Pancreas (tissue), 10 donors: ENCODE results near the gene ATP11C. TPM values are rescaled to one million over a fixed set of nuclear protein-coding genes. Genes with fewer than 3 reads are reported as not detected.

Source experiments
- ATAC-seq, 4 donors: fragments of 200-7000 bp; cut with Tn5 transposase; one replicate each; pipeline versions ENCODE4 v1.8.0 to v1.9.1; 2020; ENCODE audit warnings: mild to moderate bottlenecking in 4 of 4, moderate library complexity in 4 of 4
- DNase-seq, 6 donors: peaks; one replicate each; pipeline ENCODE4 v3.0.0-alpha.2; 2020
- FAIRE-seq: peaks from 2 replicates; lab custom pipeline; 2012; peaks lifted over from hg19 to GRCh38; lab: Jason Lieb, UNC
- H3K27ac ChIP-seq, 4 donors: fragments of 200-600 bp; sonication (generic); 1 replicate in 3 of 4; 2 replicates in 1 of 4; pipeline versions ENCODE4 v1.5.0 to v1.8.0; 2020
- H3K27me3 ChIP-seq, 4 donors: fragments of 200-600 bp; one replicate each; pipeline ENCODE4 v1.8.0; 2021
- H3K36me3 ChIP-seq, 3 donors: fragments of 200-600 bp; sonication (generic) in 1 of 3; one replicate each; pipeline versions ENCODE4 v1.5.0 to v1.8.0; 2020 to 2021
- H3K4me1 ChIP-seq, 3 donors: fragments of 200-600 bp; one replicate each; pipeline ENCODE4 v1.8.0; 2021
- H3K4me3 ChIP-seq, 4 donors: fragments of 200-600 bp; sonication (generic) in 2 of 4; one replicate each; pipeline versions ENCODE4 v1.5.0 to v1.8.0; 2020 to 2021
- H3K9me3 ChIP-seq, 4 donors: fragments of 200-600 bp; one replicate each; pipeline ENCODE4 v1.8.0; 2021
- CTCF ChIP-seq, 4 donors: fragments of 200-600 bp; sonication (generic) in 3 of 4; IDR thresholded peaks; one replicate each; pipeline versions ENCODE4 v1.5.0 to v1.8.0; 2021; ENCODE audit warnings: antibody characterized with exemption in 4 of 4
- WGBS, 2 donors: extraction: QIAGEN DNeasy Blood & Tissue Kit; methylation state at CpG; one replicate each; pipeline ENCODE4 v1.1.7; 2013; 5-methylcytosine and 5-hydroxymethylcytosine counted together
- intact Hi-C, 3 donors: fragments of 100-400 bp; cut with DNase I; formaldehyde crosslinking; loops; one replicate each; pipeline versions ENCODE4 v1.11.1 to v1.14.2; 2022
- polyA plus RNA-seq, 2 donors: library from polyadenylated mRNA; stranded (reverse); fragments of 200-250 nt; gene quantifications; one replicate each; pipeline ENCODE4 v1.2.3, GENCODE V29; 2013
- total RNA-seq, 6 donors: library from RNA; stranded (reverse); fragmentation: NEBNext Ultra II Directional in 4 of 6; extraction: Animal tissue kit (Norgen Biotek cat#: 25700) in 4 of 6; gene quantifications; one replicate each; pipeline versions ENCODE4 v1.2.1 to v1.2.4, GENCODE V29; 2021 to 2023
- donor health status: healthy with polysubstance abuse.
- donor health status: DM: no; HTN: no; CAD: no; lungs with moderate emphysema.
- donor health status: DM: no; HTN: no; CAD: no.
- donor health status: control.
- donor health status: control.
- donor health status: Bipolar disorder and iron deficiency.
- donor health status: DM: yes; HTN: yes; CAD: no.
- donor health status: DM: no; HTN: no; CAD: no.
- donor health status: DM: no; HTN: no; CAD: no.
- donor health status: DM: yes; HTN: yes; CAD: no.

The ATP11C gene
- total and polyA plus RNA-seq, 8 donors: 1.3 to 10.3 (median 3.6) TPM

- DNase-seq (peak in 2 of 6 donors; percentile 11 to 16), FAIRE-seq (no peak)
These were observed 1.1 kb upstream of the ATP11C start for GRCh38 chrX:139933904-139934303.

GRCh38 chrX:139932073-139932900 is 566 bp downstream of the ATP11C start:
- Histone ChIP-seq H3K36me3 (no peaks in the 10 kb centered on the region), H3K27me3 (peaks cover 0 to 5% (median 0%) of the 10 kb centered on the region in 4 donors), H3K4me3 (peak overlapping the region; percentile 53 to 67 (median 63)), H3K27ac (peak overlapping the region; percentile 83 to 95 (median 94)), H3K4me1 (no peaks in the 10 kb centered on the region), H3K9me3 (no peaks in the 10 kb centered on the region)
- WGBS, 2 donors: 1 to 29% methylated on average over 79 to 105 of the region's 109 CpGs
- FAIRE-seq (no peak), DNase-seq (peak; percentile 21 to 79 (median 44)), ATAC-seq (peak; percentile 38 to 60 (median 52))
- intact Hi-C loops: no loop called here
- TF ChIP-seq CTCF (IDR thresholded peaks at IDR 0.05): no peak

More at GRCh38 chrX:139933904-139934303, 1.1 kb upstream of the ATP11C start:
- 21 to 37% methylated on average over 15 of the region's 15 CpGs for WGBS, 2 donors
- peak; percentile 24 to 38 (median 30) for ATAC-seq
- no peaks in the 10 kb centered on the region for H3K4me1 ChIP-seq
- H3K27me3 ChIP-seq: no peaks in the 10 kb centered on the region
- no peaks in the 10 kb centered on the region for H3K9me3 ChIP-seq
- peak overlapping the region in 2 of 4 donors; percentile 63 to 67 for H3K4me3 ChIP-seq
- no peaks in the 10 kb centered on the region for H3K36me3 ChIP-seq
- no peak for TF ChIP-seq CTCF (IDR thresholded peaks at IDR 0.05)
- H3K27ac ChIP-seq: peak overlapping the region in 3 of 4 donors; percentile 83 to 95 (median 95)
- intact Hi-C loops: no loop called here

GRCh38 chrX:139931646-139932072 is 1.2 kb downstream of the ATP11C start:
- no peak for TF ChIP-seq CTCF (IDR thresholded peaks at IDR 0.05)
- H3K9me3 ChIP-seq: no peaks in the 10 kb centered on the region
- DNase-seq (peak in 1 of 6 donors; percentile 29), ATAC-seq (no peak), FAIRE-seq (no peak)
- H3K27ac ChIP-seq: peak overlapping the region in 1 of 4 donors; percentile 33
- H3K4me3 ChIP-seq: peak overlapping the region; percentile 24 to 67 (median 63)
- peaks cover 0 to 5% (median 0%) of the 10 kb centered on the region in 4 donors for H3K27me3 ChIP-seq
- 0 to 32% methylated on average over 33 of the region's 33 CpGs for WGBS, 2 donors
- H3K4me1 ChIP-seq: no peaks in the 10 kb centered on the region
- intact Hi-C loops: no loop called here
- no peaks in the 10 kb centered on the region for H3K36me3 ChIP-seq

GRCh38 chrX:139930916-139931645 is 1.8 kb downstream of the ATP11C start:
- Histone ChIP-seq H3K27me3 (peaks cover 0 to 5% (median 0%) of the 10 kb centered on the region in 4 donors), H3K27ac (no peak overlapping the region), H3K4me1 (no peaks in the 10 kb centered on the region), H3K36me3 (no peaks in the 10 kb centered on the region), H3K4me3 (peak overlapping the region; percentile 24 to 67 (median 63)), H3K9me3 (no peaks in the 10 kb centered on the region)
- no peak for FAIRE-seq
- intact Hi-C loops: no loop called here
- TF ChIP-seq CTCF (IDR thresholded peaks at IDR 0.05): no peak
- DNase-seq: peak in 4 of 6 donors; percentile 14 to 64 (median 38)
- ATAC-seq: peak in 3 of 4 donors; percentile 5 to 11 (median 7)
- 2 to 24% methylated on average over 27 of the region's 27 CpGs for WGBS, 2 donors
